ENCODE data around the gene SLCO2A1.

Gene SLCO2A1

GRCh38 chr3:133893683-133894352, 135.9 kb downstream of the SLCO2A1 start:
- no peak overlapping the region for H3K27ac ChIP-seq
- H3K4me3 ChIP-seq = no peak overlapping the region
- no peak for TF ChIP-seq CTCF (IDR thresholded peaks at IDR 0.05)
- no peak for DNase-seq (ENCODE audit: low spot score)

GRCh38 chr3:133892541-133893231, 137.0 kb downstream of the SLCO2A1 start:
- no peak for TF ChIP-seq CTCF (IDR thresholded peaks at IDR 0.05)
- no peak for DNase-seq (ENCODE audit: low spot score)
- Histone ChIP-seq H3K4me3 (no peak overlapping the region), H3K27ac (no peak overlapping the region)

- no peak for DNase-seq (ENCODE audit: low spot score)
- no peak for TF ChIP-seq CTCF (IDR thresholded peaks at IDR 0.05)
- no peak overlapping the region for H3K27ac ChIP-seq
- no peak overlapping the region for H3K4me3 ChIP-seq
Observed at GRCh38 chr3:133891662-133892378, 137.9 kb downstream of the SLCO2A1 start.

- TF ChIP-seq CTCF (IDR thresholded peaks at IDR 0.05) = no peak
- Histone ChIP-seq H3K4me3 (no peak overlapping the region), H3K27ac (no peak overlapping the region)
- DNase-seq (ENCODE audit: low spot score) = no peak
Observed at GRCh38 chr3:133890972-133891644, 138.6 kb downstream of the SLCO2A1 start.

- no peak overlapping the region for H3K4me3 ChIP-seq
- no peak for TF ChIP-seq CTCF (IDR thresholded peaks at IDR 0.05)
- DNase-seq (ENCODE audit: low spot score) = no peak
- H3K27ac ChIP-seq = no peak overlapping the region
Observed at GRCh38 chr3:133890037-133890436, 139.7 kb downstream of the SLCO2A1 start.

GRCh38 chr3:133888726-133889340, 140.9 kb downstream of the SLCO2A1 start:
- Histone ChIP-seq H3K27ac (no peak overlapping the region), H3K4me3 (no peak overlapping the region)
- TF ChIP-seq CTCF (IDR thresholded peaks at IDR 0.05) = no peak
- no peak for DNase-seq (ENCODE audit: low spot score)
